ENCODE data around the gene BOLA1.

- no peak for TF ChIP-seq CTCF (IDR thresholded peaks at IDR 0.05)
- TF ChIP-seq CREM (CRISPR knock-in tag; IDR thresholded peaks at IDR 0.05): peak; percentile 47; the same call in 1 of the 2 replicates
- TF ChIP-seq ZNF263 (CRISPR knock-in tag; IDR thresholded peaks at IDR 0.05; ENCODE audit: low read depth): no peak
- TF ChIP-seq GABPB1 (CRISPR knock-in tag; IDR thresholded peaks at IDR 0.05): peak; percentile 53
- no peak for TF ChIP-seq PRDM15 (CRISPR knock-in tag; IDR thresholded peaks at IDR 0.05)
- TF ChIP-seq TP53 (CRISPR knock-in tag; IDR thresholded peaks at IDR 0.05): no peak; the same call in 1 of the 2 replicates
- peak; percentile 68 for TF ChIP-seq NFE2L1 (CRISPR knock-in tag; IDR thresholded peaks at IDR 0.05)
- 0 out of 2 replicates have a peak, but pooled peaks have one; percentile 18 for TF ChIP-seq ZNF425 (CRISPR knock-in tag; conservative IDR thresholded peaks at IDR 0.05)
- no peak for TF ChIP-seq SMAD4 (CRISPR knock-in tag; IDR thresholded peaks at IDR 0.05)
- TF ChIP-seq HMGXB4 (CRISPR knock-in tag; IDR thresholded peaks at IDR 0.05): no peak; the same call in 1 of the 2 replicates
- 0 out of 2 replicates have a peak, but pooled peaks have one; percentile 71 for TF ChIP-seq FOXJ3 (CRISPR knock-in tag; IDR thresholded peaks at IDR 0.05; ENCODE audit: borderline replicate concordance)
Observed at GRCh38 chr1:149886396-149887195, 12.8 kb upstream of the BOLA1 start.
